Measurements from ENCODE around the gene PEA15.

DNA sequence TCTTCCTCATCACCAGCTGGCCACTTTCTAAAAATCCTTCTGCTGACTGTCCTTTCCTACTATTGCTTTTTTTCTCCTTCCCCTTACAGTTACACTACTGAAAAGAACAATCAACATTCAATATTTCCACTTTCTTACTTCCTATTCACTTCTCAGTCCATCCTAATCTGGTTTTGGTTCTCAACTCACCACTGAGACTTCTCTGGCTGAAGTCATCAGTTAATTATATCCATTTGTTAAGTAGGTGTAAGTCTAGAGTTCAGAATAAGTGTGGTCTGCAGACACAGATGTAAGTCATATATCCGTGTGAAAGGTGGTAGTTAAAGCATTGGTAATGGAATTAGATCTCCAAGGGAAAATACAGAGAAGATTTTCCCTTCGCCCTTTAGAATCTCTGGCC lies 21.4 kb downstream of the PEA15 start:
- no peak for TF ChIP-seq CTCF (IDR thresholded peaks at IDR 0.05)
- TF ChIP-seq TCF7L2 (IDR thresholded peaks at IDR 0.05; ENCODE audit: low read depth, low read length) = no peak
- TF ChIP-seq POLR2AphosphoS5 (IDR thresholded peaks at IDR 0.05; ENCODE audit: low read depth, low read length) = no peak
- TF ChIP-seq SIN3A (IDR thresholded peaks at IDR 0.05; ENCODE audit: borderline replicate concordance, insufficient read depth, low read depth, low read length) = no peak
- TF ChIP-seq REST (IDR thresholded peaks at IDR 0.05; ENCODE audit: insufficient read depth in 1 of 2, low read depth in 2 of 2, low read length in 1 of 2) = no peak
